Stimulated activated CD4-positive, alpha-beta T cell treated with anti-CD3 and anti-CD28 coated beads, Interleukin-2, amount 100 ng/mL, for 4 hours (primary cell): Measurements from ENCODE around the gene NGEF.

ENCODE experiments used
- DNase-seq: peaks from one replicate; pipeline ENCODE4 v3.0.0-alpha.2; 2020; ENCODE audit warnings: low read depth

NGEF gene

GRCh38 chr2:233042549-233042948, 29.5 kb upstream of the NGEF start:
- DNase-seq = no peak

- DNase-seq = no peak
These were observed 28.8 kb upstream of the NGEF start for GRCh38 chr2:233041722-233042323.

- DNase-seq = no peak
These were observed 27.5 kb upstream of the NGEF start for GRCh38 chr2:233040571-233040970.

GRCh38 chr2:233039846-233040530, 26.9 kb upstream of the NGEF start:
- DNase-seq = no peak

- DNase-seq = no peak
These were observed 26.3 kb upstream of the NGEF start for GRCh38 chr2:233039212-233039845.

GRCh38 chr2:233037078-233037477, 24.0 kb upstream of the NGEF start:
- DNase-seq = no peak

GRCh38 chr2:233036162-233036838, 23.2 kb upstream of the NGEF start:
- no peak for DNase-seq

- no peak for DNase-seq
These were observed 22.5 kb upstream of the NGEF start for GRCh38 chr2:233035426-233036161.

- no peak for DNase-seq
These were observed 21.2 kb upstream of the NGEF start for GRCh38 chr2:233034091-233034882.

- no peak for DNase-seq
These were observed 20.6 kb upstream of the NGEF start for GRCh38 chr2:233033672-233034071.

GRCh38 chr2:233032551-233033320, 19.7 kb upstream of the NGEF start, which contains the start of gene NEU2:
TSS of gene NEU2 (plus strand) at chr2:233032672. CDS start at chr2:233032672, 0 bp downstream.
- DNase-seq = no peak

- no peak for DNase-seq
These were observed 18.8 kb upstream of the NGEF start for GRCh38 chr2:233031556-233032500.

GRCh38 chr2:233029321-233029720, 16.3 kb upstream of the NGEF start:
- no peak for DNase-seq

GRCh38 chr2:233026198-233026813, 13.2 kb upstream of the NGEF start:
- no peak for DNase-seq

GRCh38 chr2:233025706-233026105, 12.7 kb upstream of the NGEF start:
- DNase-seq = no peak

GRCh38 chr2:233023761-233024410, 10.8 kb upstream of the NGEF start:
- no peak for DNase-seq

GRCh38 chr2:233023007-233023760, 10.1 kb upstream of the NGEF start:
- DNase-seq = no peak

GRCh38 chr2:233022561-233022960, 9.5 kb upstream of the NGEF start:
- DNase-seq = no peak
